NCI-H82 treated with DMSO at 0.1 percent for 48 hours (cell line): Measurements from ENCODE around the gene PLPPR2.
"Not testable (repeated sequence)": the region's sequence is repeated elsewhere in the genome, so short reads cannot be mapped to it uniquely, and the experiment has no call there.

Experiments
- DNase-seq: peaks from one replicate; lab custom pipeline; 2025; ENCODE audit not compliant: unreplicated experiment; lab: John Stamatoyannopoulos, UW

The PLPPR2 gene, protein sequence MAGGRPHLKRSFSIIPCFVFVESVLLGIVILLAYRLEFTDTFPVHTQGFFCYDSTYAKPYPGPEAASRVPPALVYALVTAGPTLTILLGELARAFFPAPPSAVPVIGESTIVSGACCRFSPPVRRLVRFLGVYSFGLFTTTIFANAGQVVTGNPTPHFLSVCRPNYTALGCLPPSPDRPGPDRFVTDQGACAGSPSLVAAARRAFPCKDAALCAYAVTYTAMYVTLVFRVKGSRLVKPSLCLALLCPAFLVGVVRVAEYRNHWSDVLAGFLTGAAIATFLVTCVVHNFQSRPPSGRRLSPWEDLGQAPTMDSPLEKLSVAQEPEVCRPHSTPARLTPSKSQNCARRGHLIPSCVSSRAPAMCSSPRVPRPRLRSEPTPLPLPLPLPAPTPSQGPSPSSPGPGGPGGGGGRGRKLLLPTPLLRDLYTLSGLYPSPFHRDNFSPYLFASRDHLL

DNA sequence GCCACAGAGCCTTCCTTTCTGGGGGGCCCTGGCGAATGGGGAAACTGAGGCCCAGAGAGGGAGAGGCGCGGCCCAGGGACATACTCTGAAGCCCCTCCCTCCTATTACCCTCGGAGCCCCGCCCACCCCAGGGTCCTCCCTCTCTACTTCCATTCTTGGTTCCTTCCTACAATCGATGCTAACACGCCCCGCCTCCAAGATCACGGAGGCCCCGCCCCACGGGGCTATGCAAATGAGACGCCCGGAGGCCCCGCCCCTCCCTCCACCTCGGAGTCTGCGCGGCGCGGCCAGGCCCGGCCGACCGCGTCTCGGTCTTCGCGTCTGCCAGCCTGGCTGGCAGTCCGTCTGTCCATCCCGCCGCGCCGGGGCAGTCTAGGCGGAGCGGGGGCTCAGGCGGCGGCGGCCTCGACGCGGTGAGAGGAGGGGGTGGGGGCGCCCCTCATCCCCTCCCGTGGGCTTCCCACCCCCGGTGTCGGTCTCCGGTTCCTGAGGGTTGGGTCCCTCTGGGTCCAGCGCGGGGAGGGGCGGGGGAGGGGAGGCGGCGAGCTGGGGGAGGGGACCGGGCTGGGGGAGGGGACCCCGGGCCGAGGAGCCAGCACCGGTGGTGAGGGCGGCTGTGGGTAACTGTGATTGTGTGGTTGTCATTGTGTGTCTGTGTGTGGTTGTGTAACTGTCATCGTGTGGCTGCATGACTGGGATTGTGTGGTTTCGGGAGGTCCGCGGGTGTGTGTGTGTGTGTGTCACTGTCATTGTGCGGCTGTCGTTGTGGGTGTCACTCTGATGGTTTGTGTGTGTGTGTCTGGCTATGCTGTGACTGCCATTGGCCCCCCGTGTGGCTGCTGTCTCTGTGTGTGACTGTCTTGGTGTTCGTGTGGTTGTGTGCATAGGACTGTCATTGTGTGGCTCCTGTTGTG lies at the start of gene PLPPR2:
TSS of gene PLPPR2 (plus strand) at position 273 of the 914 bp plus-strand sequence. CDS start 2,242 bp downstream, outside the sequence.
- DNase-seq: peak; percentile 70

DNA sequence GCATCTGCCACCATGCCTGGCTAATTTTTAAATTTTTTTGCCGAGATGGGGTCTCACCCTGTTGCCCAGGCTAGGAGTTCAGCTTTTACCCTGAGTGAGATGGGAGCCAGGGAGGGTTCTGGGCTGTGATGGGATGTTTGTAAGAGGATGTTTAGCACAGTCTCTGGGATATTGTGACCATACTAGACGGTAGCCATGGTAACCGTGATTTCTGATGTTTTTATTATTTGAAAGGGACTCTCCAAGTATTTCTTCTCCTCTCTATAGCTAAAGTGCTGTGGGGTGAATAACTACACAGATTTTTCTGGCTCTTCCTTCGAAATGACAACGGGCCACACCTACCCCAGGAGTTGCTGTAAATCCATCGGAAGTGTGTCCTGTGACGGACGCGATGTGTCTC lies 48.9 kb upstream of the PLPPR2 start:
- DNase-seq: no peak

DNA sequence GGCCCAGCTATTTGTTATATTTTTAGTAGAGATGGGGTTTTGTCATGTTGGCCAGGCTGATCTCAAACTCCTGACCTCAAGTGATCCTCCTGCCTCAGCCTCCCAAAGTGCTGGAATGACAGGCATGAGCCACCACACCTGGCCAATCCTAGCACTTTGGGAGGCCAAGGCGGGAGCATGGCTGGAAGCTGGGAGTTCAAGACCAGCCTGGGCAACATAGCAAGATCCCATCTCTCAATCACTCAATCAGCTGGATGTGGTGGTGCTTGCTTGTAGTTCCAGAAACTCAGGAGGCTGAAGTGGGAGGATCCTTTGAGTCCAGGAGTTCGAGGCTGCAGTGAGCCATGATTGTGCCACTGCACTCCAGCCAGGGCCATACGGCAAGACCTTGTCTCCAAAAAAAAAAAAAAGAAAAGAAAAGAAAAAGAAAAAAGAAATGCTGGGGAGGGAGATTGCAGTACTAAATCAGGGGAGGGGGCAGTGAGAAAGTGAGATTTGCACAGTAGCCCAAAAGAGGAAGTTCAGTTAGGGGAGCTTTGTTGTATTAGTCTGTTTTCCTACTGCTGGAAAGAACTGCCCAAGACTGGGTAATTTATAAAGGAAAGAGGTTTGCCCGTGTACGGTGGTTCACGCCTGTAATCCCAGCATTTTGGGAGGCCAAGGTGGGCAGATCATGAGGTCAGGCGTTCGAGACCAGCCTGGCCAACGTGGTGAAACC lies 34.8 kb upstream of the PLPPR2 start:
- DNase-seq: not testable (repeated sequence)

DNA sequence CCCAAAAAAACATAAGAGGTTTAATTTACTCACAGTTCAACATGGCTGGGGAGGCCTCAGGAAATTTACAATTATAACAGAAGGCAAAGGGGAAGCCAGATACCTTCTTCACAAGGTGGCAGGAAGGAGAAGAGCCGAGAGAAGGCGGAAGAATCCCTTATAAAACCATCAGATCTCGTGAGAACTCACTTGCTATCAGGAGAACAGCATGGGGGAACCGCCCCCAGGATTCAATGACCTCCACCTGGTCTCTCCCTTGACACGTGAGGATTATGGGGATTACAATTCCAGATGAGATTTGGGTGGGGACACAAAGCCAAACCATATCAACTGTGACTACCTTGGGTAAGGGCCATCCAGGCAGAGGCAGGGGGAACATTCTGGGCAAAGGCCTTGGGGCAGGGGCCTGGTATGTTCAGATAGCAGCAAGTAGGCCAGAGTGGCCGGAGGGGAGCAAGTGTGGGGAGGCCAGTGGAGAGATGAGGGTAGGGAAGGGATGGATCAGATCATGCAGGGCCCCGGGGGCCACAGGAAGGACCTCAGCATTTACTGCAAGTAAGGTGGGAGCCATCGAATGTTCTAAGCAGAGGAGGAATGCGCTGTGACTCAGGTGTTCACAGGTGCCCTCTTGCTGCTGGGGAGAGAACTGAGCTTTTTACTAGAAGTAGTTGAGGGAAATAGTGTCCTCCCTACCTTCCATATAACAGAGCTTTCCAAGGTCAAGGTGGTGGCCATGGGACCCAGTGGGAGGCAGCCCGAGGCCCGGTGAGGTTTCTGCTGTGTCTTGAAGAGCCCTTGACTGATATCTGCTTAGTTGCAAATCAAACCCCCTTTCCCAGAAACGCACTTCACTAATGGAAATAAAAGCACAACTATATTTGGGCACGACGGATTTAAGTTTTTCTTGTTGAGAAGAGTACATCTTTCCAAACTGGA lies 33.8 kb upstream of the PLPPR2 start:
- peak; percentile 9 for DNase-seq

DNA sequence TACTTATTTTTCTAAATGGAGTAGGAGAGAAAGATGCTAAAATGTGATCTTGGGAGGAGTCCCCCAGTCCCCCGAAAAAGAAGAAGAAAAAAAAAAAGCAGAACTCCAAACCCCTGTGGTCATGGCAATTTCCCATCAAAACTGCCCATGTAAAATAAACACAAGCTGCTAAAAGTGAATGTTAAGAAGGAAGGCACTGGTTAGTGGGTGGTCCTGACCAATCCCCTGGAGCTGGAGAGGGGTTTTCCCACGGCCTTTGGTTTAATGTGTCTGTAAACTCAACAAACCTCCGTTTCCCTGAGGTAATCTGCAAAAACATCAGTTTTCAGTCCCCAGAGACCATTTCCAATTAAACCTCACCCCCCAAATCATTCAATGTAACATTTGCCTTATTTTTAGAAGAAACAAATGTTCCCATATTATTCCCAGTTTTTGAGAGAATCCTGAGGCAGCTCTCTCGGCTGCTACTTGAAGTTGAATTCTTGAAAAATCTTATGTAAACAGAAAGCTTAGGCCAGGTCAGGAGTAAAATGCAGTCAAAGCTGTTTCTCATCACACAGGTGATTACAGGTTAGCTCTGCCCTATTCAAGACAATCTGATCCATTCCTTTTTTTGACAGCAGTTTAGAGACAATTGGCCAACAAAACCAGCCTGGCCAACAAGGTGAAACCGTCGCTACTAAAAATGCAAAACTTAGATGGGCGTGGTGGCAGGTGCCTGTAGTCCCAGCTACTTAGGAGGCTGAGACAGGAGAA lies 32.8 kb upstream of the PLPPR2 start:
- no peak for DNase-seq

DNA sequence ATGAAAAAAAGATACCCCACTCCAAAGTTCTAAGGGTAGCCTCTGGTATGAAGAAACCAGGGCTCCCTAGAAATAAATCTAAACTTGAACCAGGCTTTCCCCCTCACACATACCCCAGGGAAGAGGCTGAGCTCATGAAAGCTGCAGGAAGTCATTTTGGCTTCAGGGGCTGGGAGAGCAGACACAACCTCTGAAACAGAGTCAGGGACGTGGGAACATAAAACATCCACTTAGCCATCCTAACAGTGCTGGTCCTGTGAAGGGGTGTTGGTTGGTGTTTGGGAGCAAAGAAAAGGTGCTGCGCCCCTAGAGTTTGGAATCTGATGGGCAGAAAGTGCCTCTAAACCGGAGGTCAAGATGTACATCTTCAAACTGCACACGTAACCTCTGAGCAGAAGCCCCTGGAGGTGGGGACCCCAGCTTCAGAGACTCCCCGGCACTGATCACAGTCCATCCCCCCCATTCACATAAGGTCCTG lies 31.6 kb upstream of the PLPPR2 start:
- DNase-seq: no peak

DNA sequence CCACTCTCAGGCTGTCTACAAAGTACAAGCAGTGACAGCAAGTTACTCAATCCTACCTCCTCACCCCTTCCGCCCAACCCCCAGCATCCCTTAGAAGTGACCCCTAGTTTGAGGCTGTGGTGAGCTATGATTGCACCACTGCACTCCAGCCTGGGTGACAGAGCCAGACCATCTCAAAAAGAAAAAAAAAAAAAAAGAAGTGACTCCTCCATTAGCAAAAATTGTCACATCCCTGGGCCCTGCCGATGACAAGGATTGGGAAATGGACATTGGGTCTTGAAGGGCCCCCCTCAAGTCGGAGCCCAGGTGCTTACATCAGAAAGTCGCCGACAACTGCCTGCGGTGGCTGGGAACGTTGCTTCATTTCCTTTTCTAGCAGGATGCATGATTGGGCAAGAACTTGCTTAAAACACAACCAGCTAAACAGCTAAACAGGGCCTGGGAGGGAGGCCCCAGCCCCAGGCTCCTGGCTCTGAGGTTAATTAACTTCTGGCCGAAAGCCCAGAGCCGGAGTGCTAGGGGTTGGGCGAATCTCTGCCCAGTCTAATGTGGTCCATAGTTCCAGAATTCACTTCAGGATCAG lies 31.1 kb upstream of the PLPPR2 start:
- no peak for DNase-seq

DNA sequence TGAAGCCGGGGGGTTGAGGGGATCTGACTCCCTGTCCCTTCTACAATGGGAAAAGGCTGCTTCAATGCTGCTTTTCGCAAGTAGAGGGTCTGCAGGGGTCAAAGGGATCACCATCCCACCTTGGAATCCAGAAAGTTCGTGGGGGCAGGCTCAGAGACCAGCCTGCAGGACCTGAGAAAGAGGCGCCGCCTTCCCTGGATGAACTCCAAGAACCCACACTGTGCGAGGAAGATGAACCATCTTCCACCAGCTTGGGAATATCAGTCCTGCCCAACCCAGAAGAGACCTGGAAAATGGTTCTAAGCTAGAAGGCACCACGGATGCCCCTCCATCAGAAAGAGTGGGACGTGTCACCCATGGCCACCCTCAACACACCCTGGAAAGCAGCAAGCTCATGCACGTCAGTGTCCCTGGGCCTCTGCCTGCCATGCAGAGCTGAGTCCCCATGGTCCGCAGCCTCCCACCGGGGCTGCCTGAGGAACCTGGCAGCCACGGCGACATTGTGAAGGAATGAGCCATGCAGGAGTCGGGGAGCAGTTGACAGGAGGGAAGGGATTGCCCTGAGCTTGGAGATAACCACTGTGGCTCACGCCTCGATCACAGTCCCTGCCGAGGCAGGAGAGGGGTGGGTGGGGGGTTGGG lies 30.4 kb upstream of the PLPPR2 start:
- DNase-seq: no peak

DNA sequence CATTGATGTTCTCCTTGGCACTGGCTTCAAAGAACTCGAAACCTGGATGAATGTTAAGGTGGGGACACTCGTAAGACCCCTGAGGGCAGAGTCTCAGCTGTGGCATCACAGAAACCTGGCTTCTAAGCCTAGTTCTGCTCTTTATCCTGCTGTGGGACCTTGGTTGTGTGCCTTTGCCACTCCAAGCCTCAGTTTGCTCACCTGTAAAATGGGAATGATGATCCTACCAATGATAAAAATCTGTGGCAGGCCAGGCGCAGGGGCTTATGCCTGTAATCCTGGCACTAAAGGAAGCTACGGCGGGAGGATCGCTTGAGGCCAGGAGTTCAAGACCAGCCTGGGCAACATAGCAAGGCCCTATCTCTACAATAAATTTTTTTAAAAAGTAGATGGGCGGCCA lies 29.7 kb upstream of the PLPPR2 start:
- no peak for DNase-seq

DNA sequence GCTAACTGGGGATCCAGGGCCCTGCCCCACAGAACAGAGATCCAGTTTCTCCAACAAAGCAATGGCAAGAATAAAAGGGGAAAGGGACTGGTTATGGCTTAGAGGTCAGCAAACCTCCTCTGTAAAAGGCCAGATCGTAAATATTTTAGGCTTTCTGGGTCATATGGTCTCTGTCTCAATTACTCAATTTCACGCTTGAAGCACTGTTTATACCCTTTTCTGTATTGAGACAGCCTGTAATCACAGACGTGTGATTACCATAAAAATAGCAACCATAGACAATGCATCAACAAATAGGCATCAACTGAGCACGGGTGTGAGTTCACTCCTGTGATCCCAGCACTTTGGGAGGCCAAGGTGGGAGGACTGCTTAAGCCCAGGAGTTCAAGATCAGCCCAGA lies 25.1 kb upstream of the PLPPR2 start:
- no peak for DNase-seq

DNA sequence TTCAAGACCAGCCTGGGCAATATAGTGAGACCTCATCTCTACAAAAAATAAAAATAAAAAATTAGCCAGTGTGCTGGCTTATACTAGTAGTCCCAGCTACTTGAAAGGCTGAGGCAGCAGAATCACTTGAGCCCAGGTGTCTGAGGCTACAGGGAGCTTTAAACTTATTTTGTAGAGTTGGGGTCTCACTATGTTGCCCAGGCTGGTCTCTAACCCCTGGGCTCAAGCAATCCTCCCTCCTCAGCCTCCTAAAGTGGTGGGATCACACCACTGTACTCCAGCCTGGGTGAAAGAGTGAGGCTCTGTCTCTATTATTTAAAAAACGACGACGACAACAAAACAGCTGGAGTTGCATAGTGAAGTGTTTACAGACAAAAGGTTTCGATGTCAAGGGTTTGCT lies 23.7 kb upstream of the PLPPR2 start:
- DNase-seq: no peak

DNA sequence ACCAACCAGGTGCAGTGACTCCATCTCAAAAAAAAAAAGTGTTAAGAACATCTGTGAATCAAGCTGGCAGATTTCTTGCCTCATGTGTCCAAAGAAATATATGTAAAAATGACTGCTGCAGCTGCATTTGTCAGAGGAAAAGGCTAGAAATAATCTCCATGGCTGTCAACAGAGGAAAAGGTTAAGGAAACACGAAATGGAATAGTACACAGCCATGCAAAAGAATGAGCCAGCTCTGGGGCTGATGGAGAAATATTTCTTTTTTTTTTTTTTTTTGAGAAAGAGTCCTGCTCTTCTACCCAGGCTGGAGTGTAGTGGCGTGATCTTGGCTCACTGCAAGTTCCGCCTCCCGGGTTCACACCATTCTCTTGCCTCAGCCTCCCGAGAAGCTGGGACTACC lies 22.4 kb upstream of the PLPPR2 start:
- DNase-seq: no peak

DNA sequence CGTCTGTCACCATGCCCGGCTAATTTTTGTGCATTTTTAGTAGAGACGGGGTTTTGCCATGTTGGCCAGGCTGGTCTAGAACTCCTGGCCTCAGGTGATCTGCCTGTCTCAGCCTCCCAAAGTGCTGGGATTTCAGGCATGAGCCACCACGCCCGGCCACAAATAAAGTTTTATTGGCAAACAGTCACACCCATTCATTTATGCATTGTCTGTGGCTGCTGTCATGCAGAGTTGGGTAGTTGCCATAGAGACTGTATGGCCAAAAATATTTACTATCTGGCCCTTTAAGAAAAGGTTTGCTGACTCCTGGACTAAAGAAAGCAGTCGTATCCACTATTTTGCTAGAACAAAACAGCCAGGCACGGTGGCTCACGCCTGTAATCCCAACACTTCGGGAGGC lies 21.4 kb upstream of the PLPPR2 start:
- DNase-seq: not testable (repeated sequence)

DNA sequence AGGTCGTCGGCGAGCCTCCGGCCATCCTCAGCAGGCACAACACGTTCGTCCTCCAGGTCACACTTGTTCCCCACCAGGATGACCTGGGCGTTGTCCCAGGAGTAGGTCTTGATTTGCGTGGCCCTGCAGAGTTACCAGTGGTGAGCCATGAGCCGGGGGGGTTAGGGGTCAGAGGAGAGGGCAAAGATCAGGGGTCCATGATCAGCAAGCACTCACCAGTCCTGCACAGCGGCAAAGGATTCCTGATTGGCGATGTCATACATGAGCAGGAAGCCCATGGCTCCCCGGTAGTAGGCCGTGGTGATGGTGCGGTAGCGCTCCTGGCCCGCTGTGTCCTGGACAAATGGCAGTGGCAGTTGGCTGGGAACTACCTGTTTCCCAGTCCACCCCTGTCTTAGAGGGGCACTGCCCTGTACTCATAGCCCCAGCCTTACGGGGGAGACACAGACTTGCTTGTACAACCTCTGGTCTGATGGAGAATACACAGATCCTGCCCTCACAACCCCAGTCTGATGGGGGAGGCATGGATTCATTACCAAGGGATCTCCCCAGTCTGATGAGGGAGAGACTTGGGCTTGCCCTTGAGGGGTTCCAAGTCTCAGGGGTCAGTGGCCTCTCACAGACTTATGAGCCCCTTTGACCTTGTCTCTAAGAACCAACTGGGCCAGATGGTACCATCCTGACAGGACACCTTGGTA lies 19.6 kb upstream of the PLPPR2 start:
- DNase-seq: no peak

DNA sequence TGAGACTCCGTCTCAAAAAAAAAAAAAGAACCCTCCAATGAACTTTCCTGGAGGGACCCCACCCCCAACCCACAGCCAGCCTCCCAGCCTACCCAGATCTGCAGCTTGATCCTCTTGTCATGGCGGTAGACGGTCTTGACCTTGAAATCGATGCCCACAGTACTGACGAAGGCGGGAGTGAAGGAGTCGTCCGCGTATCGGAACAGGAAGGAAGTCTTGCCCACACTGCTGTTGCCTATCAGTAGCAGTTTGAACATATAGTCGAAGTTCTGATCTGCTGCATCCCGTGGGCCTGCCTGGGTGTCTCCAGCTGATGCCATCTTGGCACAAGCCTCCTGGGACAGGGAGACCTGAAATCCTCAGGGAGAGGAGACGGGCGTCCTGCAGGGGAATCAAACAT lies 18.2 kb upstream of the PLPPR2 start:
- DNase-seq: no peak

DNA sequence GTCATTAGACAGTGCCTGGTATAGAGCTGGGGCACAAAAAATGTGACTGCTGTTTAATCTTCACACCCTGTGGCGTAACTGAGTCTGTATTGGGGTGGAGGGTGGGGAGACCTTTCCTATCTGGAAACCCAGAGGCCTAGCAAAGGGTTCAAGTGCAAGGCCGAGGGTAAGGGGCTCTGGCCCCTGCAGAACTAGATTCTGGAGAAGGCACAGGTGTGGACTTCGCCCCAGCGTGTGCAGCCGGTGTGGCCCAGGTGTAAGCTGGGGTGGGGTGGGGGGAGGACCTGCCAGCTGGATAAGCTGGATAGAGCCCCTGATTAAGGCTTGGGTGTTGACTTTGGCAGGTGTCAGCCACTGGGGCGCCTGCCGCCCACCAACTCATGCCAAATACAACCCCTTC lies 17.1 kb upstream of the PLPPR2 start:
- no peak for DNase-seq

DNA sequence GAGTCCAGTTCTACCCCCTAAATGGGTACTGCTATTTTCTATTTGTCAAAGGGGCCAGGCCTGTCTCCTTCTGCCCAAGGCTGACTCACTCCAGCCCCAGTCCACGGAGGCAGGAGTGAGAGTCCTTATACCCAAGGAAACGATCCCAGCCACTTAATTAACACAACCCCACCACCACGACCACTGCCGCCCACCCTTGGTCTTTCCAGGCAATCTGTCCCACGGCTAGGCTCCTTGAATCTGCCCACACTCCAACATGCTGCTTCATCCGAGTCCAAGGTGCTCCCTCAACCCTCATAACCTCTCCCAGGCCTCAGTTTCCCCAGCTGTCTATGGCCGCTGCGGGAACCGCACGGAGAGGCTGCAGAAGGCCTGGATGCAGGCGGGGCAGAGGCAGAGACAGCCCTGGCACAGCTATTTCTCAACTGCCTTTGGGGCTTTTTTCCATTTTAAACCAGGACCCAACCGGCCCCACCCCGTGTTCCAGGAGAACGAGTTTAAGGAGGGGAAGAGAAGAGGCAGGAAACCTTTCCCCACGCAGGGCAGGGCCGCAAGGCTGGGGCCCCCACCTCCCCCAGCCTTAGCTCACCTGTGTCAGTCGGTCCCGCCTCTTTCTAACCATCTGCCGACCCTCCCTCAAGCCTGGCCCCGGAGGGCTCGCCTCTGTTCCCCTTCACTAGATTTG lies 16.5 kb upstream of the PLPPR2 start:
- no peak for DNase-seq
